ENCODE data around the gene CX3CR1.

DNA sequence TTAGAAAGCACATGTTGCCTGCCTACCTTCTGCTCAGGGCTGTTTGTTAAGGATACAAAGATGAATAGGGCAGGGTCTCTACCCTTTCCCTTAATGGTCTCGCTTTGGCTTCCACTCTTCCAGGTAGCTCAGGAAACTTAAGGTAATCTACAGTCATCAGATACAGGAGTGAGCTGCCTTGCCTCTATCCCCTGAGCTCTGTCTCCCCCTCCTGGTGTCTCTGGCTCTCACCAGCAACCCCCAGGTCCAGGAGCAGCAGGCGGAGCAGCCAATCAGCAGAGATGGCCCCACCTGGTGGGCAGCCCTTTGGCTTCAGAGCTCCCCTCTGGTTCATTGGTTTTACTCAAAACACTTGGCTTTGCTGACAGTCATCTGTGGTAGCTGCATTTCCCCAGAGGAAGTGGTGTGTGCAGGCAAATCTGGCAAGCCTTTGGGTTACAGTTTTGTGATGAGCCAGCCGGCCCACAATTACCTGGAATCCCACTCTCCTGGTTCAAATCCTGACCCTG, 8.5 kb upstream of the CX3CR1 start:
- TF ChIP-seq EZH2 (IDR thresholded peaks at IDR 0.05; ENCODE audit: insufficient read depth, poor library complexity, severe bottlenecking) (no peak), EZH2phosphoT487 (IDR thresholded peaks at IDR 0.05; ENCODE audit: insufficient read depth, low read depth) (no peak)

Measured in GM23248 (cell line).